MM.1S (cell line): ENCODE measurements around the gene DCAF4.

Source experiments
- DNase-seq: peaks from one replicate; pipeline ENCODE4 v3.0.0-alpha.2; 2015
- H2AFZ ChIP-seq: fragments of 300-600 bp; sonication (generic); 2 replicates; pipeline ENCODE4 v1.6.0; 2016; ENCODE audit warnings: antibody characterized with exemption, low read length
- H3F3A ChIP-seq: fragments of 300-600 bp; sonication (generic); 2 replicates; pipeline ENCODE4 v1.6.1; 2016; ENCODE audit warnings: mild to moderate bottlenecking, antibody characterized with exemption, low read length, moderate library complexity, mixed read lengths; ENCODE audit not compliant: insufficient read depth
- H3K27ac ChIP-seq: fragments of 300-600 bp; sonication (generic); 2 replicates; pipeline ENCODE4 v1.5.1; 2016; ENCODE audit warnings: mild to moderate bottlenecking, low read length
- H3K27me3 ChIP-seq: fragments of 300-600 bp; sonication (generic); replicated peaks from 2 replicates; pipeline ENCODE4 v1.6.0; 2016; ENCODE audit warnings: low read length; ENCODE audit not compliant: insufficient read depth
- H3K36me3 ChIP-seq: fragments of 300-600 bp; sonication (generic); replicated peaks from 2 replicates; pipeline ENCODE4 v1.6.1; 2016; ENCODE audit warnings: mild to moderate bottlenecking, low read length, mixed read lengths; ENCODE audit not compliant: insufficient read depth
- H3K4me1 ChIP-seq: fragments of 300-600 bp; sonication (generic); 2 replicates; pipeline ENCODE4 v1.6.1; 2016; ENCODE audit warnings: low read length, mixed read lengths
- H3K4me2 ChIP-seq: fragments of 300-600 bp; sonication (generic); 2 replicates; pipeline ENCODE4 v1.6.0; 2016; ENCODE audit warnings: low read depth, low read length
- H3K4me3 ChIP-seq: fragments of 300-600 bp; sonication (generic); 2 replicates; pipeline ENCODE4 v1.5.1; 2016; ENCODE audit warnings: low read length, mixed read lengths
- H3K79me2 ChIP-seq: fragments of 300-600 bp; sonication (generic); 2 replicates; pipeline ENCODE4 v1.6.1; 2016; ENCODE audit warnings: mixed run types, low read length, mixed read lengths
- H3K9ac ChIP-seq: fragments of 300-600 bp; sonication (generic); 2 replicates; pipeline ENCODE4 v1.6.1; 2016; ENCODE audit warnings: low read length, mixed read lengths
- H3K9me2 ChIP-seq: fragments of 300-600 bp; sonication (generic); replicated peaks from 2 replicates; pipeline ENCODE4 v1.6.1; 2016; ENCODE audit warnings: mild to moderate bottlenecking, low read length, mixed read lengths; ENCODE audit not compliant: insufficient read depth
- H3K9me3 ChIP-seq: fragments of 300-600 bp; sonication (generic); replicated peaks from 2 replicates; pipeline ENCODE4 v1.6.1; 2016; ENCODE audit warnings: mild to moderate bottlenecking, low read length, mixed read lengths; ENCODE audit not compliant: insufficient read depth
- H4K20me1 ChIP-seq: fragments of 300-600 bp; sonication (generic); 2 replicates; pipeline ENCODE4 v1.6.1; 2016; ENCODE audit warnings: mild to moderate bottlenecking, low read length, moderate library complexity, mixed read lengths; ENCODE audit not compliant: insufficient read depth
- EZH2 ChIP-seq: fragments of 300-600 bp; sonication (generic); optimal IDR thresholded peaks from 2 replicates; pipeline ENCODE3; 2017; ENCODE audit warnings: low read depth, mild to moderate bottlenecking, antibody characterized with exemption, low read length, mixed read lengths
- EZH2phosphoT487 ChIP-seq: fragments of 300-600 bp; sonication (generic); IDR thresholded peaks from 2 replicates; pipeline ENCODE4 v1.6.1; 2018; ENCODE audit warnings: antibody characterized with exemption, low read length
- TF ChIP-seq, protein P1 (sequence below): fragments of 300-600 bp; sonication (generic); IDR thresholded peaks from 2 replicates; pipeline ENCODE4 v1.5.1; 2016; ENCODE audit warnings: antibody characterized with exemption, low read length, mixed read lengths

The DCAF4 gene

GRCh38 chr14:72881543-72881942 lies 44.7 kb upstream of the DCAF4 start:
- Histone ChIP-seq H3F3A (no peaks in the 10 kb centered on the region), H3K27ac (no peak overlapping the region), H3K27me3 (no peaks in the 10 kb centered on the region), H3K4me2 (no peak overlapping the region), H3K9me3 (no peaks in the 10 kb centered on the region), H4K20me1 (no peaks in the 10 kb centered on the region), H3K79me2 (peaks cover 98% of the 10 kb centered on the region), H3K9me2 (no peaks in the 10 kb centered on the region), H3K4me1 (no peaks in the 10 kb centered on the region), H3K9ac (no peak overlapping the region), H3K4me3 (no peak overlapping the region), H2AFZ (no peak overlapping the region), H3K36me3 (no peaks in the 10 kb centered on the region)
- TF ChIP-seq EZH2, result no peak
- no peak for TF ChIP-seq EZH2phosphoT487
- TF ChIP-seq, protein P1, sequence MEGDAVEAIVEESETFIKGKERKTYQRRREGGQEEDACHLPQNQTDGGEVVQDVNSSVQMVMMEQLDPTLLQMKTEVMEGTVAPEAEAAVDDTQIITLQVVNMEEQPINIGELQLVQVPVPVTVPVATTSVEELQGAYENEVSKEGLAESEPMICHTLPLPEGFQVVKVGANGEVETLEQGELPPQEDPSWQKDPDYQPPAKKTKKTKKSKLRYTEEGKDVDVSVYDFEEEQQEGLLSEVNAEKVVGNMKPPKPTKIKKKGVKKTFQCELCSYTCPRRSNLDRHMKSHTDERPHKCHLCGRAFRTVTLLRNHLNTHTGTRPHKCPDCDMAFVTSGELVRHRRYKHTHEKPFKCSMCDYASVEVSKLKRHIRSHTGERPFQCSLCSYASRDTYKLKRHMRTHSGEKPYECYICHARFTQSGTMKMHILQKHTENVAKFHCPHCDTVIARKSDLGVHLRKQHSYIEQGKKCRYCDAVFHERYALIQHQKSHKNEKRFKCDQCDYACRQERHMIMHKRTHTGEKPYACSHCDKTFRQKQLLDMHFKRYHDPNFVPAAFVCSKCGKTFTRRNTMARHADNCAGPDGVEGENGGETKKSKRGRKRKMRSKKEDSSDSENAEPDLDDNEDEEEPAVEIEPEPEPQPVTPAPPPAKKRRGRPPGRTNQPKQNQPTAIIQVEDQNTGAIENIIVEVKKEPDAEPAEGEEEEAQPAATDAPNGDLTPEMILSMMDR, result no peak
- no peak for DNase-seq

DNA sequence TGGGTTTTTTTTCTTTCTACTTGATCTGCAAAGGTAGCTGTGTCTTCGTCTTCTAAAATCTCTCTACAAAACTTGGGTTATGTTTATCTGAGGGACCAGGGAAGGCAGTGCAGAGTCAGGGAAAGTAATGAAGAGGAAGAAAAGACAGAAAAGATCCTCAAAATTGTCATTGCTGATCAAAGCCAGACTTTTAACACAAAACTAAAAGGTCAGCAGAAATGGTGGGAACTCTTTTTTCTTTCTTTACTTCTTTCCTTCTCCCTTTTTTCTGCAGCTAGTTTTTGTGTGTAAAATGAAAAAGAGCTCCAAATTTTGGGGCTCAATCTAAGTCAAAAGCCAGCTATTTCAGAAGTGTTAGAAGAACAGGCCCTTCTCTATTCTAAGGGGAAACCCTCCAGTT lies 44.2 kb upstream of the DCAF4 start:
- H3F3A ChIP-seq, result no peaks in the 10 kb centered on the region

GRCh38 chr14:72882463-72882862 lies 43.8 kb upstream of the DCAF4 start:
- no peaks in the 10 kb centered on the region for H3K36me3 ChIP-seq
- H3K27me3 ChIP-seq, result no peaks in the 10 kb centered on the region
- no peaks in the 10 kb centered on the region for H3K9me3 ChIP-seq
- H3K4me1 ChIP-seq, result peaks cover 5% of the 10 kb centered on the region
- H3K27ac ChIP-seq, result no peak overlapping the region
- peaks cover 98% of the 10 kb centered on the region for H3K79me2 ChIP-seq
- H2AFZ ChIP-seq, result no peak overlapping the region
- H3K9me2 ChIP-seq, result no peaks in the 10 kb centered on the region
- H3K4me2 ChIP-seq, result no peak overlapping the region
- no peak overlapping the region for H3K4me3 ChIP-seq
- no peaks in the 10 kb centered on the region for H4K20me1 ChIP-seq
- no peak for DNase-seq
- no peak for TF ChIP-seq EZH2
- TF ChIP-seq, protein P1, result no peak
- no peak for TF ChIP-seq EZH2phosphoT487
- no peaks in the 10 kb centered on the region for H3F3A ChIP-seq
- no peak overlapping the region for H3K9ac ChIP-seq

More for the DNA sequence above, 44.2 kb upstream of the DCAF4 start:
- H3K9me2 ChIP-seq, result no peaks in the 10 kb centered on the region
- no peak for TF ChIP-seq EZH2
- TF ChIP-seq EZH2phosphoT487, result no peak
- TF ChIP-seq, protein P1, result no peak
- H3K4me2 ChIP-seq, result no peak overlapping the region
- no peak overlapping the region for H3K9ac ChIP-seq
- no peak overlapping the region for H3K27ac ChIP-seq
- DNase-seq, result no peak
- no peak overlapping the region for H3K4me3 ChIP-seq
- H3K4me1 ChIP-seq, result peaks cover under 1% of the 10 kb centered on the region; the same call in 1 of the 2 replicates
- H4K20me1 ChIP-seq, result no peaks in the 10 kb centered on the region
- H3K27me3 ChIP-seq, result no peaks in the 10 kb centered on the region
- H3K36me3 ChIP-seq, result no peaks in the 10 kb centered on the region
- H3K9me3 ChIP-seq, result no peaks in the 10 kb centered on the region
- no peak overlapping the region for H2AFZ ChIP-seq
- peaks cover 98% of the 10 kb centered on the region for H3K79me2 ChIP-seq
